Activated CD8-positive, alpha-beta memory T cell treated with anti-CD3 and anti-CD28 coated beads, Interleukin-2, amount 50 U/mL, for 48 hours (primary cell): Measurements from ENCODE around the gene VNN1.
"Not testable (repeated sequence)": the region's sequence is repeated elsewhere in the genome, so short reads cannot be mapped to it uniquely, and the experiment has no call there.

Source experiments
- DNase-seq: peaks from one replicate; pipeline ENCODE4 v3.0.0-alpha.2; 2020

VNN1 gene

GRCh38 chr6:132669690-132670291 is 44.1 kb downstream of the VNN1 start:
- DNase-seq, result no peak

- no peak for DNase-seq
Measured at GRCh38 chr6:132666118-132666517, 47.7 kb downstream of the VNN1 start.

- no peak for DNase-seq
Measured at GRCh38 chr6:132664309-132665034, 49.4 kb downstream of the VNN1 start.

- DNase-seq, result no peak
Measured at GRCh38 chr6:132663661-132664060, 50.2 kb downstream of the VNN1 start.

GRCh38 chr6:132661906-132662305 is 51.9 kb downstream of the VNN1 start:
- DNase-seq, result no peak

- DNase-seq, result no peak
Measured at GRCh38 chr6:132659082-132659481, 54.8 kb downstream of the VNN1 start, which contains the start of gene TAAR1. TSS of gene TAAR1 (minus strand) at chr6:132659182. CDS start at chr6:132646003, 13,179 bp downstream.

- no peak for DNase-seq
Measured at GRCh38 chr6:132651062-132651461, 62.8 kb downstream of the VNN1 start.

GRCh38 chr6:132650429-132650828 is 63.4 kb downstream of the VNN1 start:
- no peak for DNase-seq

GRCh38 chr6:132648828-132649227 is 65.0 kb downstream of the VNN1 start:
- no peak for DNase-seq

GRCh38 chr6:132648356-132648755 is 65.5 kb downstream of the VNN1 start:
- no peak for DNase-seq

GRCh38 chr6:132643547-132643946 is 70.3 kb downstream of the VNN1 start:
- no peak for DNase-seq

- not testable (repeated sequence) for DNase-seq
Measured at GRCh38 chr6:132637135-132637534, 76.7 kb downstream of the VNN1 start.

GRCh38 chr6:132635906-132636305 is 77.9 kb downstream of the VNN1 start:
- not testable (repeated sequence) for DNase-seq

- DNase-seq, result not testable (repeated sequence)
Measured at GRCh38 chr6:132635288-132635687, 78.6 kb downstream of the VNN1 start.

GRCh38 chr6:132634796-132635195 is 79.1 kb downstream of the VNN1 start:
- DNase-seq, result no peak

- no peak for DNase-seq
Measured at GRCh38 chr6:132633362-132633761, 80.5 kb downstream of the VNN1 start.
